Measurements from ENCODE around the gene FREY1.

- TF ChIP-seq ZNF221 (tag by site-specific recombination; IDR thresholded peaks at IDR 0.05; ENCODE audit: borderline replicate concordance) (no peak), CTCF (tag by site-specific recombination; IDR thresholded peaks at IDR 0.05) (no peak), ZNF692 (tag by site-specific recombination; IDR thresholded peaks at IDR 0.05) (no peak), ATF2 (tag by site-specific recombination; IDR thresholded peaks at IDR 0.05; ENCODE audit: low read depth) (no peak), ZNF280D (tag by site-specific recombination; IDR thresholded peaks at IDR 0.05) (no peak), ZNF585B (tag by site-specific recombination; IDR thresholded peaks at IDR 0.05) (no peak), ZBTB26 (tag by site-specific recombination; optimal IDR thresholded peaks at IDR 0.05) (no peak), ZNF223 (tag by site-specific recombination; IDR thresholded peaks at IDR 0.05) (no peak), PRDM1 (tag by site-specific recombination; IDR thresholded peaks at IDR 0.05) (no peak), ZNF501 (tag by site-specific recombination; IDR thresholded peaks at IDR 0.05) (no peak), WT1 (tag by site-specific recombination; IDR thresholded peaks at IDR 0.05) (0 out of 2 replicates have a peak, but pooled peaks have one; percentile 31), ZNF155 (tag by site-specific recombination; IDR thresholded peaks at IDR 0.05) (no peak), ZNF214 (tag by site-specific recombination; IDR thresholded peaks at IDR 0.05; ENCODE audit: borderline replicate concordance) (no peak), ZIC2 (tag by site-specific recombination; IDR thresholded peaks at IDR 0.05) (no peak)
Observed at GRCh38 chr11:45896422-45896984, 10.6 kb downstream of the FREY1 start.

All from HEK293 (cell line).